Measurements from ENCODE around the gene ELP2. TPM values are rescaled to one million over a fixed set of nuclear protein-coding genes. Genes with fewer than 3 reads are reported as not detected.

The ELP2 gene
- total and polyA plus RNA-seq, 2 experiments from 2014 or later: 54.3 to 63.8 TPM

DNA sequence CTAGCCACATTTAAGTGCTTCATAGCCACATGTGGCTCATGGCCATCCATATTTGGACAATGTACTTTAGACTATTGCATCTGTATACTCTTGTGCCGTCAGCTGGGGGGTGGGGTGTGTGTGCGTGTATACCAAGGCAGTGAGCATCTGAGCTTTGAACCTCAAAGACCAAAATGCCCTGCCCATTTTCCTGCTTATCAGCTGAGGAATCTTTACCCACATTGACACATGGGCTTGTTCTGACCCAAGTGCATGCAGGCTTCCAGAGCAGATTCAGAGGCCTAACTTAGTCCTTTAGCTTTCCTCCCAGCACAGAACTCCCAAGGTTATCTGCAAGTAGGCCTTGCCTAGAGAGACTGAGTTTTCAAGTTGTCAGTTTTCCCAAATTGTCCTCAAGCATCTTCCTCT is 46.5 kb downstream of the ELP2 start:
- no peaks in the 10 kb centered on the region for H3K9me2 ChIP-seq (replicated peaks; ENCODE audit: insufficient read depth)
- no peaks in the 10 kb centered on the region for H3K79me2 ChIP-seq
- H3K27ac ChIP-seq: peak overlapping the region; percentile 91
- no peaks in the 10 kb centered on the region for H4K20me1 ChIP-seq (ENCODE audit: insufficient read depth, poor library complexity, severe bottlenecking)
- no peak overlapping the region for H3K4me2 ChIP-seq
- no peaks in the 10 kb centered on the region for H3K9me3 ChIP-seq (ENCODE audit: low read depth)
- TF ChIP-seq EZH2 (IDR thresholded peaks at IDR 0.05; ENCODE audit: borderline replicate concordance) (no peak), EZH2phosphoT487 (IDR thresholded peaks at IDR 0.05; ENCODE audit: low read depth, severe bottlenecking, unreplicated experiment) (no peak)
- TF ChIP-seq, protein P1, sequence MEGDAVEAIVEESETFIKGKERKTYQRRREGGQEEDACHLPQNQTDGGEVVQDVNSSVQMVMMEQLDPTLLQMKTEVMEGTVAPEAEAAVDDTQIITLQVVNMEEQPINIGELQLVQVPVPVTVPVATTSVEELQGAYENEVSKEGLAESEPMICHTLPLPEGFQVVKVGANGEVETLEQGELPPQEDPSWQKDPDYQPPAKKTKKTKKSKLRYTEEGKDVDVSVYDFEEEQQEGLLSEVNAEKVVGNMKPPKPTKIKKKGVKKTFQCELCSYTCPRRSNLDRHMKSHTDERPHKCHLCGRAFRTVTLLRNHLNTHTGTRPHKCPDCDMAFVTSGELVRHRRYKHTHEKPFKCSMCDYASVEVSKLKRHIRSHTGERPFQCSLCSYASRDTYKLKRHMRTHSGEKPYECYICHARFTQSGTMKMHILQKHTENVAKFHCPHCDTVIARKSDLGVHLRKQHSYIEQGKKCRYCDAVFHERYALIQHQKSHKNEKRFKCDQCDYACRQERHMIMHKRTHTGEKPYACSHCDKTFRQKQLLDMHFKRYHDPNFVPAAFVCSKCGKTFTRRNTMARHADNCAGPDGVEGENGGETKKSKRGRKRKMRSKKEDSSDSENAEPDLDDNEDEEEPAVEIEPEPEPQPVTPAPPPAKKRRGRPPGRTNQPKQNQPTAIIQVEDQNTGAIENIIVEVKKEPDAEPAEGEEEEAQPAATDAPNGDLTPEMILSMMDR (IDR thresholded peaks at IDR 0.05; ENCODE audit: poor library complexity): no peak
- DNase-seq (ENCODE audit: low spot score): peak; percentile 86
- no peaks in the 10 kb centered on the region for H3K27me3 ChIP-seq
- peaks cover 11% of the 10 kb centered on the region for H3K4me1 ChIP-seq (ENCODE audit: insufficient read depth)
- H3K36me3 ChIP-seq (replicated peaks; ENCODE audit: insufficient read depth, low read depth): peaks cover under 1% of the 10 kb centered on the region
- H3K4me3 ChIP-seq: no peak overlapping the region
- 76% methylated on average over 2 of the region's 2 CpGs for WGBS (ENCODE audit: low lambda C conversion rate, missing lambda C conversion rate)
- no peak overlapping the region for H2AFZ ChIP-seq

DNA sequence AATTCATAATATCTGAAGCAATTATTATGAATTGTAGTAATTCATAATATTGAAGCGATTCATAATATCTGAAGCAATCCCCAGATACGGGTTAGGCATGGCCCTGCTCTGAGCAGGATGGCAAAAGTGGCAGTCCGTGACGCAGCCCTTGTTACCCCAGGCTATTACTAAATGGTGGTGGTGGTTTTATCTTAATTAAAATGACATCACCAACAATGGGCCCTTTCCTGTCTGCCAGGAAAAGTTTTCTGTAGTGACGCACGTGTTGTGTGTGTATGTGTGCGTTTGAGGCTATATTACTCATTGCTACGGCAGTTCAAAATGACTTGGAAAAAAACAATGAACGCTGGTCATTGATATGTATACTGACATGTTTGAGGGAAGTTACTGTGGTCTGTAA is 47.0 kb downstream of the ELP2 start:
- no peak for DNase-seq (ENCODE audit: low spot score)

DNA sequence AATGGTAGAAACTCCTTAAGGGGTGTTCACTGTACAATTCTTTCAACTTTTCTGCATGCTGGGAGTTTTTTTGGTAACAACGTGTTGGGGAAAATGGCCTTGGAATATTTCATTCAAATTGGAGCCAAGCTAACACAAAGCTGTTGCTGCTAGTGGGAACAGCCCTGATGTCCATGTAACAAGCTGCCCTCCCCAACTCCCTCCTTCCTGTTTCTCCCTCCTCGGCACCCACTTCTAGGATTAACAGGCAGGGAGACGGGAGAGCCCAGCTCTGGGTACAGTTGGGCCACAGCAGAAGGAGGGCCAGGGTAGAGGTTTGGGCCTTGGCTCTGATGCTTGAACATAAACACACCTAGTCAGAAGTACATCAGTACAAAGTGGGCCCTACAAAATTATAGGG is 48.2 kb downstream of the ELP2 start:
- no peak overlapping the region for H2AFZ ChIP-seq
- no peak for TF ChIP-seq EZH2phosphoT487 (IDR thresholded peaks at IDR 0.05; ENCODE audit: low read depth, severe bottlenecking, unreplicated experiment)
- TF ChIP-seq, protein P1 (IDR thresholded peaks at IDR 0.05; ENCODE audit: poor library complexity): no peak
- no peak for TF ChIP-seq EZH2 (IDR thresholded peaks at IDR 0.05; ENCODE audit: borderline replicate concordance)
- no peaks in the 10 kb centered on the region for H4K20me1 ChIP-seq (ENCODE audit: insufficient read depth, poor library complexity, severe bottlenecking)
- H3K4me2 ChIP-seq: no peak overlapping the region
- no peak for DNase-seq (ENCODE audit: low spot score)
- H3K4me3 ChIP-seq: no peak overlapping the region
- H3K4me1 ChIP-seq (ENCODE audit: insufficient read depth): peaks cover 11% of the 10 kb centered on the region
- no peaks in the 10 kb centered on the region for H3K9me2 ChIP-seq (replicated peaks; ENCODE audit: insufficient read depth)
- H3K27ac ChIP-seq: peak overlapping the region; percentile 91
- 99% methylated on average over 3 of the region's 3 CpGs for WGBS (ENCODE audit: low lambda C conversion rate, missing lambda C conversion rate)
- H3K79me2 ChIP-seq: no peaks in the 10 kb centered on the region
- H3K27me3 ChIP-seq: no peaks in the 10 kb centered on the region
- no peaks in the 10 kb centered on the region for H3K9me3 ChIP-seq (ENCODE audit: low read depth)
- H3K36me3 ChIP-seq (replicated peaks; ENCODE audit: insufficient read depth, low read depth): no peaks in the 10 kb centered on the region

More for the DNA sequence above, 47.0 kb downstream of the ELP2 start:
- H4K20me1 ChIP-seq (ENCODE audit: insufficient read depth, poor library complexity, severe bottlenecking): no peaks in the 10 kb centered on the region
- no peak overlapping the region for H2AFZ ChIP-seq
- no peaks in the 10 kb centered on the region for H3K27me3 ChIP-seq
- no peaks in the 10 kb centered on the region for H3K9me3 ChIP-seq (ENCODE audit: low read depth)
- peaks cover 11% of the 10 kb centered on the region for H3K4me1 ChIP-seq (ENCODE audit: insufficient read depth)
- H3K27ac ChIP-seq: peak overlapping the region; percentile 91
- H3K79me2 ChIP-seq: no peaks in the 10 kb centered on the region
- no peak overlapping the region for H3K4me3 ChIP-seq
- no peak overlapping the region for H3K4me2 ChIP-seq
- TF ChIP-seq EZH2phosphoT487 (IDR thresholded peaks at IDR 0.05; ENCODE audit: low read depth, severe bottlenecking, unreplicated experiment) (no peak), EZH2 (IDR thresholded peaks at IDR 0.05; ENCODE audit: borderline replicate concordance) (no peak)
- TF ChIP-seq, protein P1 (IDR thresholded peaks at IDR 0.05; ENCODE audit: poor library complexity): no peak
- no peaks in the 10 kb centered on the region for H3K9me2 ChIP-seq (replicated peaks; ENCODE audit: insufficient read depth)
- WGBS (ENCODE audit: low lambda C conversion rate, missing lambda C conversion rate): 95% methylated on average over 9 of the region's 9 CpGs
- H3K36me3 ChIP-seq (replicated peaks; ENCODE audit: insufficient read depth, low read depth): no peaks in the 10 kb centered on the region

Measured in hepatocyte (in vitro differentiated cells).